Large intestine (tissue), 3 donors: ENCODE results near the gene PXMP2. TPM values are rescaled to one million over a fixed set of nuclear protein-coding genes. Genes with fewer than 3 reads are reported as not detected.

ENCODE experiments used
- DNase-seq, 2 donors: peaks; one replicate each; pipeline versions ENCODE4 v3.0.0 to v3.0.0-alpha.2; 2013
- H3K27ac ChIP-seq: one replicate; pipeline ENCODE4 v1.5.1; 2013; ENCODE audit warnings: low read length
- H3K27me3 ChIP-seq: 2 replicates; pipeline ENCODE4 v1.6.1; 2013; ENCODE audit warnings: low read length; ENCODE audit not compliant: control insufficient read depth, insufficient read depth
- H3K36me3 ChIP-seq: 2 replicates; pipeline ENCODE4 v1.6.1; 2013; ENCODE audit warnings: low read length; ENCODE audit not compliant: control insufficient read depth, insufficient read depth
- H3K4me1 ChIP-seq: one replicate; pipeline ENCODE4 v1.6.1; 2013; ENCODE audit warnings: low read length; ENCODE audit not compliant: control insufficient read depth, insufficient read depth
- H3K4me3 ChIP-seq: one replicate; pipeline ENCODE4 v1.5.1; 2013; ENCODE audit warnings: low read length
- H3K9me3 ChIP-seq: one replicate; pipeline ENCODE4 v1.6.1; 2013; ENCODE audit warnings: mild to moderate bottlenecking, low read depth, low read length, moderate library complexity; ENCODE audit not compliant: control insufficient read depth
- WGBS: methylation state at CpG from one replicate; pipeline ENCODE4 v1.1.5; 2013; ENCODE audit warnings: low lambda C conversion rate; ENCODE audit not compliant: insufficient coverage; 5-methylcytosine and 5-hydroxymethylcytosine counted together
- polyA plus RNA-seq: library from polyadenylated mRNA; unstranded; fragments of 120-200 nt; gene quantifications from one replicate; pipeline ENCODE4 v1.2.1, GENCODE V29; 2013

Gene PXMP2
- polyA plus RNA-seq, 1 donor = 45.5 TPM

GRCh38 chr12:132672116-132672515, 15.3 kb upstream of the PXMP2 start:
- Histone ChIP-seq H3K4me1 (no peaks in the 10 kb centered on the region), H3K27ac (no peak overlapping the region), H3K4me3 (no peak overlapping the region), H3K27me3 (no peaks in the 10 kb centered on the region), H3K9me3 (no peaks in the 10 kb centered on the region), H3K36me3 (peaks cover 83% of the 10 kb centered on the region)
- no CpG with 5 or more reads among the region's 16 CpGs for WGBS
- DNase-seq = no peak

GRCh38 chr12:132672678-132673077, 14.7 kb upstream of the PXMP2 start:
- H3K27ac ChIP-seq = no peak overlapping the region
- H3K4me3 ChIP-seq = no peak overlapping the region
- H3K36me3 ChIP-seq = peaks cover 83% of the 10 kb centered on the region
- H3K4me1 ChIP-seq = no peaks in the 10 kb centered on the region
- no CpG with 5 or more reads among the region's 12 CpGs for WGBS
- H3K9me3 ChIP-seq = no peaks in the 10 kb centered on the region
- no peak for DNase-seq
- H3K27me3 ChIP-seq = no peaks in the 10 kb centered on the region

- Histone ChIP-seq H3K9me3 (no peaks in the 10 kb centered on the region), H3K4me3 (no peak overlapping the region), H3K4me1 (no peaks in the 10 kb centered on the region), H3K36me3 (peaks cover 80% of the 10 kb centered on the region), H3K27ac (no peak overlapping the region), H3K27me3 (no peaks in the 10 kb centered on the region)
- WGBS = 100% methylated on average over 1 of the region's 27 CpGs
- no peak for DNase-seq
These were observed 13.9 kb upstream of the PXMP2 start for GRCh38 chr12:132673288-132674179.

GRCh38 chr12:132674561-132674960, 12.8 kb upstream of the PXMP2 start:
- Histone ChIP-seq H3K9me3 (no peaks in the 10 kb centered on the region), H3K4me3 (no peak overlapping the region), H3K27me3 (no peaks in the 10 kb centered on the region), H3K36me3 (peaks cover 83% of the 10 kb centered on the region), H3K27ac (no peak overlapping the region), H3K4me1 (no peaks in the 10 kb centered on the region)
- no peak for DNase-seq
- WGBS = no CpG with 5 or more reads among the region's 5 CpGs

GRCh38 chr12:132675757-132676432, 11.5 kb upstream of the PXMP2 start:
- DNase-seq = peak; percentile 23 to 48
- H3K27me3 ChIP-seq = no peaks in the 10 kb centered on the region
- no peak overlapping the region for H3K27ac ChIP-seq
- WGBS = no CpG with 5 or more reads among the region's 14 CpGs
- H3K4me1 ChIP-seq = no peaks in the 10 kb centered on the region
- H3K4me3 ChIP-seq = no peak overlapping the region
- peaks cover 80% of the 10 kb centered on the region for H3K36me3 ChIP-seq
- no peaks in the 10 kb centered on the region for H3K9me3 ChIP-seq

- Histone ChIP-seq H3K4me1 (no peaks in the 10 kb centered on the region), H3K9me3 (no peaks in the 10 kb centered on the region), H3K27ac (no peak overlapping the region), H3K4me3 (no peak overlapping the region), H3K27me3 (no peaks in the 10 kb centered on the region), H3K36me3 (peaks cover 66% of the 10 kb centered on the region)
- WGBS = no CpG with 5 or more reads among the region's 9 CpGs
- no peak for DNase-seq
These were observed 9.9 kb upstream of the PXMP2 start for GRCh38 chr12:132677492-132677891.

GRCh38 chr12:132685400-132685799, 2.0 kb upstream of the PXMP2 start:
- Histone ChIP-seq H3K9me3 (no peaks in the 10 kb centered on the region), H3K36me3 (no peaks in the 10 kb centered on the region), H3K4me3 (no peak overlapping the region), H3K27me3 (no peaks in the 10 kb centered on the region), H3K4me1 (peaks cover 4% of the 10 kb centered on the region), H3K27ac (no peak overlapping the region)
- DNase-seq = no peak
- WGBS = no CpG with 5 or more reads among the region's 5 CpGs

GRCh38 chr12:132686825-132687210, 569 bp upstream of the PXMP2 start:
- H3K4me3 ChIP-seq = peak overlapping the region; percentile 40
- WGBS = no CpG with 5 or more reads among the region's 55 CpGs
- no peak overlapping the region for H3K27ac ChIP-seq
- H3K36me3 ChIP-seq = peaks cover 8% of the 10 kb centered on the region
- H3K4me1 ChIP-seq = peaks cover 4% of the 10 kb centered on the region
- H3K27me3 ChIP-seq = no peaks in the 10 kb centered on the region
- no peaks in the 10 kb centered on the region for H3K9me3 ChIP-seq
- no peak for DNase-seq

GRCh38 chr12:132689227-132689626, 1.8 kb downstream of the PXMP2 start:
- H3K36me3 ChIP-seq = peaks cover 9% of the 10 kb centered on the region
- H3K9me3 ChIP-seq = no peaks in the 10 kb centered on the region
- DNase-seq = peak; percentile 68 to 89
- H3K4me3 ChIP-seq = peak overlapping the region; percentile 49
- H3K4me1 ChIP-seq = peaks cover 4% of the 10 kb centered on the region
- H3K27me3 ChIP-seq = no peaks in the 10 kb centered on the region
- H3K27ac ChIP-seq = peak overlapping the region; percentile 53
- no CpG with 5 or more reads among the region's 18 CpGs for WGBS

- H3K27me3 ChIP-seq = no peaks in the 10 kb centered on the region
- peaks cover 4% of the 10 kb centered on the region for H3K4me1 ChIP-seq
- 100% methylated on average over 2 of the region's 9 CpGs for WGBS
- peaks cover 9% of the 10 kb centered on the region for H3K36me3 ChIP-seq
- no peak overlapping the region for H3K4me3 ChIP-seq
- no peak overlapping the region for H3K27ac ChIP-seq
- DNase-seq = no peak
- no peaks in the 10 kb centered on the region for H3K9me3 ChIP-seq
These were observed 2.7 kb downstream of the PXMP2 start for GRCh38 chr12:132690112-132690511.
